ELR (cell line): ENCODE data around the gene HK2.
"Not testable (repeated sequence)": the region's sequence is repeated elsewhere in the genome, so short reads cannot be mapped to it uniquely, and the experiment has no call there.

ENCODE experiments used
- DNase-seq: peaks from one replicate; pipeline ENCODE4 v3.0.0-alpha.2; 2015; ENCODE audit warnings: low read depth

Gene HK2

GRCh38 chr2:74833418-74834233 is at the start of gene HK2:
TSS of gene HK2 (plus strand) at chr2:74834127. CDS start at chr2:74834581, 454 bp downstream.
- peak; percentile 89 for DNase-seq

GRCh38 chr2:74789271-74789670 is 44.7 kb upstream of the HK2 start:
- no peak for DNase-seq

- DNase-seq: no peak
These were observed 41.6 kb upstream of the HK2 start for GRCh38 chr2:74792282-74792681.

GRCh38 chr2:74794878-74795277 is 39.0 kb upstream of the HK2 start:
- not testable (repeated sequence) for DNase-seq

- DNase-seq: no peak
These were observed 27.5 kb upstream of the HK2 start for GRCh38 chr2:74806355-74806839.

- DNase-seq: no peak
These were observed 27.0 kb upstream of the HK2 start for GRCh38 chr2:74806920-74807319.

GRCh38 chr2:74812787-74813590 is 20.9 kb upstream of the HK2 start:
- no peak for DNase-seq

GRCh38 chr2:74814102-74814501 is 19.8 kb upstream of the HK2 start:
- no peak for DNase-seq

- no peak for DNase-seq
These were observed 18.0 kb upstream of the HK2 start for GRCh38 chr2:74815941-74816340.

GRCh38 chr2:74816540-74817303 is 17.2 kb upstream of the HK2 start:
- no peak for DNase-seq

- no peak for DNase-seq
These were observed 16.6 kb upstream of the HK2 start for GRCh38 chr2:74817304-74817675.

GRCh38 chr2:74819702-74820101 is 14.2 kb upstream of the HK2 start:
- no peak for DNase-seq

GRCh38 chr2:74821177-74822126 is 12.5 kb upstream of the HK2 start:
- no peak for DNase-seq

- no peak for DNase-seq
These were observed 11.0 kb upstream of the HK2 start for GRCh38 chr2:74822771-74823566.

GRCh38 chr2:74824679-74825078 is 9.2 kb upstream of the HK2 start:
- DNase-seq: no peak

GRCh38 chr2:74828543-74828942 is 5.4 kb upstream of the HK2 start:
- no peak for DNase-seq

- peak; percentile 82 for DNase-seq
These were observed 2.0 kb upstream of the HK2 start for GRCh38 chr2:74831693-74832530.

GRCh38 chr2:74834234-74834791 is 386 bp downstream of the HK2 start:
- peak; percentile 50 for DNase-seq
